Gastroesophageal sphincter (tissue), 4 donors: ENCODE results near the gene HYKK. TPM values are rescaled to one million over a fixed set of nuclear protein-coding genes. Genes with fewer than 3 reads are reported as not detected.

ENCODE experiments used
- ATAC-seq: fragments of 150-250 bp; one replicate; pipeline ENCODE4 v1.9.1; 2016; ENCODE audit warnings: mild to moderate bottlenecking, moderate library complexity
- H3K27ac ChIP-seq, 4 donors: fragments of 200-600 bp; sonication (generic) in 3 of 4; 1 replicate in 3 of 4; 2 replicates in 1 of 4; pipeline ENCODE4 v1.5.1; 2016 to 2019
- H3K27me3 ChIP-seq: fragments of 200-600 bp; sonication (generic); one replicate; pipeline ENCODE4 v1.5.1; 2019
- H3K36me3 ChIP-seq, 2 donors: fragments of 200-600 bp; sonication (generic); one replicate each; pipeline ENCODE4 v1.5.1; 2019; ENCODE audit warnings: control low read depth in 1 of 2
- H3K4me1 ChIP-seq, 3 donors: fragments of 200-600 bp; sonication (generic); 1 replicate in 2 of 3; 2 replicates in 1 of 3; pipeline ENCODE4 v1.5.1; 2016 to 2019; ENCODE audit warnings: control low read depth in 2 of 3
- H3K4me3 ChIP-seq, 2 donors: fragments of 200-600 bp; sonication (generic); one replicate each; pipeline ENCODE4 v1.5.1; 2019; ENCODE audit warnings: mild to moderate bottlenecking in 1 of 2, moderate library complexity in 1 of 2
- H3K9me3 ChIP-seq, 3 donors: fragments of 200-600 bp; sonication (generic); one replicate each; pipeline ENCODE4 v1.5.1; 2017 to 2019; ENCODE audit warnings: control low read depth in 2 of 3
- CTCF ChIP-seq, 4 experiments: fragments of 200-600 bp in 2 of 4; fragments of 450-650 bp in 2 of 4; sonication (generic) in 1 of 4; IDR thresholded peaks; one replicate each; pipeline ENCODE4 v1.5.1; 2017 to 2019; ENCODE audit warnings: antibody characterized with exemption in 4 of 4, mild to moderate bottlenecking in 2 of 4, moderate library complexity in 2 of 4
- EP300 ChIP-seq: sonication (generic); formaldehyde crosslinking; IDR thresholded peaks from one replicate; pipeline ENCODE4 v1.6.1; 2017; ENCODE audit warnings: antibody characterized with exemption, mild to moderate bottlenecking
- POLR2A ChIP-seq, 2 donors: fragments of 450-650 bp; IDR thresholded peaks; one replicate each; pipeline ENCODE4 v1.6.1; 2017; ENCODE audit warnings: antibody characterized with exemption in 2 of 2, mild to moderate bottlenecking in 2 of 2, moderate library complexity in 1 of 2
- POLR2AphosphoS5 ChIP-seq: sonication (generic); formaldehyde crosslinking; IDR thresholded peaks from one replicate; pipeline ENCODE4 v1.6.1; 2017; ENCODE audit warnings: antibody characterized with exemption
- WGBS, 2 donors: methylation state at CpG; one replicate each; pipeline ENCODE4 v1.1.5; 2018; ENCODE audit warnings: low coverage in 1 of 2; 5-methylcytosine and 5-hydroxymethylcytosine counted together
- total RNA-seq, 4 donors: library from RNA; depleted of rRNA; stranded (reverse); fragments of >200 nt; gene quantifications; one replicate each; pipeline ENCODE4 v1.1.0, GENCODE V29; 2016

The HYKK gene
- total RNA-seq, 4 donors from 2014 or later = 4.7 to 13.7 (median 5.7) TPM

- Histone ChIP-seq H3K9me3 (no peaks in the 10 kb centered on the region), H3K27ac (no peak overlapping the region), H3K36me3 (peaks cover 17 to 99% of the 10 kb centered on the region in 2 donors), H3K27me3 (no peaks in the 10 kb centered on the region), H3K4me1 (no peaks in the 10 kb centered on the region), H3K4me3 (no peak overlapping the region)
- WGBS, 2 donors = 50 to 80% methylated on average over 2 to 5 of the region's 5 CpGs
- ATAC-seq = no peak
- TF ChIP-seq CTCF (IDR thresholded peaks at IDR 0.05) (no peak), POLR2AphosphoS5 (no peak), POLR2A (IDR thresholded peaks at IDR 0.05) (no peak), EP300 (no peak)
Measured at GRCh38 chr15:78477295-78477694, 30.1 kb upstream of the HYKK start.

- 95 to 100% methylated on average over 1 to 3 of the region's 3 CpGs for WGBS, 2 donors
Measured at GRCh38 chr15:78479650-78480049, 27.7 kb upstream of the HYKK start.

GRCh38 chr15:78481917-78482316, 25.5 kb upstream of the HYKK start:
- TF ChIP-seq POLR2AphosphoS5 = no peak
- ATAC-seq = no peak
- Histone ChIP-seq H3K9me3 (no peaks in the 10 kb centered on the region), H3K36me3 (peaks cover 15 to 100% of the 10 kb centered on the region in 2 donors), H3K4me3 (no peak overlapping the region), H3K27ac (no peak overlapping the region), H3K4me1 (no peaks in the 10 kb centered on the region), H3K27me3 (no peaks in the 10 kb centered on the region)
- WGBS, 2 donors = 57 to 96% methylated on average over 1 to 3 of the region's 7 CpGs

More at GRCh38 chr15:78479650-78480049, 27.7 kb upstream of the HYKK start:
- no peak for ATAC-seq
- TF ChIP-seq CTCF (IDR thresholded peaks at IDR 0.05) = no peak
- TF ChIP-seq POLR2AphosphoS5 = no peak
- TF ChIP-seq EP300 = no peak
- TF ChIP-seq POLR2A (IDR thresholded peaks at IDR 0.05) = no peak
- Histone ChIP-seq H3K9me3 (no peaks in the 10 kb centered on the region), H3K36me3 (peaks cover 18 to 99% of the 10 kb centered on the region in 2 donors), H3K4me1 (no peaks in the 10 kb centered on the region), H3K27me3 (no peaks in the 10 kb centered on the region), H3K4me3 (no peak overlapping the region), H3K27ac (no peak overlapping the region)

GRCh38 chr15:78492872-78493271, 14.5 kb upstream of the HYKK start:
- H3K4me3 ChIP-seq = no peak overlapping the region
- no peak for TF ChIP-seq POLR2AphosphoS5
- no peak for TF ChIP-seq EP300
- TF ChIP-seq POLR2A (IDR thresholded peaks at IDR 0.05) = no peak
- TF ChIP-seq CTCF (IDR thresholded peaks at IDR 0.05) = no peak
- WGBS, 2 donors = 77 to 90% methylated on average over 1 of the region's 1 CpG
- no peaks in the 10 kb centered on the region for H3K4me1 ChIP-seq
- H3K36me3 ChIP-seq = peaks cover 12 to 100% of the 10 kb centered on the region in 2 donors
- H3K27me3 ChIP-seq = no peaks in the 10 kb centered on the region
- ATAC-seq = no peak
- H3K9me3 ChIP-seq = no peaks in the 10 kb centered on the region
- H3K27ac ChIP-seq = no peak overlapping the region

- Histone ChIP-seq H3K27ac (no peak overlapping the region), H3K36me3 (peaks cover 13 to 40% of the 10 kb centered on the region in 2 donors), H3K9me3 (no peaks in the 10 kb centered on the region), H3K27me3 (no peaks in the 10 kb centered on the region), H3K4me3 (no peak overlapping the region), H3K4me1 (peaks cover 0 to 5% (median 2%) of the 10 kb centered on the region in 3 donors)
- no peak for ATAC-seq
- TF ChIP-seq EP300 (no peak), POLR2AphosphoS5 (no peak), POLR2A (IDR thresholded peaks at IDR 0.05) (no peak), CTCF (IDR thresholded peaks at IDR 0.05) (no peak)
- 73 to 89% methylated on average over 4 of the region's 4 CpGs for WGBS, 2 donors
Measured at GRCh38 chr15:78501857-78502256, 5.5 kb upstream of the HYKK start.
